Activated CD8-positive, alpha-beta memory T cell treated with anti-CD3 and anti-CD28 coated beads, Interleukin-2, amount 10 ng/mL, durations not matched to agents 7 days and 5 days (primary cell): Measurements from ENCODE around the gene PAK3. TPM values are rescaled to one million over a fixed set of nuclear protein-coding genes. Genes with fewer than 3 reads are reported as not detected.

Source experiments
- ATAC-seq: fragments of 150-1000 bp; cut with Tn5 transposase; one replicate; pipeline ENCODE4 v1.10.0; 2021; ENCODE audit warnings: moderate library complexity
- CTCF ChIA-PET: fragments of 350-600 bp; sonication (Branson Sonifier 250); formaldehyde crosslinking; loops from one replicate; lab custom pipeline; 2021; ENCODE audit warnings: antibody characterized with exemption; lab: Charles Lee
- DNase-seq: peaks from one replicate; pipeline ENCODE4 v3.0.0-alpha.2; 2020
- H3K27ac Mint-ChIP-seq: one replicate; pipeline ENCODE4 v1.8.0; 2021; ENCODE audit warnings: mild to moderate bottlenecking, mixed read lengths
- H3K27me3 Mint-ChIP-seq: one replicate; pipeline ENCODE4 v1.8.0; 2021; ENCODE audit warnings: mixed read lengths
- H3K36me3 Mint-ChIP-seq: one replicate; pipeline ENCODE4 v1.8.0; 2021; ENCODE audit warnings: mild to moderate bottlenecking, mixed read lengths
- H3K4me1 Mint-ChIP-seq: one replicate; pipeline ENCODE4 v1.8.0; 2021; ENCODE audit warnings: mixed read lengths
- H3K4me3 Mint-ChIP-seq: one replicate; pipeline ENCODE4 v1.8.0; 2021; ENCODE audit warnings: mild to moderate bottlenecking, moderate library complexity, mixed read lengths
- H3K9me3 Mint-ChIP-seq: one replicate; pipeline ENCODE4 v1.8.0; 2022; ENCODE audit warnings: low read depth, mixed read lengths
- total RNA-seq, 2 experiments: library from RNA; stranded (reverse); gene quantifications; one replicate each; pipeline ENCODE4 v1.2.3, GENCODE V29; 2021

The PAK3 gene
- total RNA-seq, 2 experiments from 2014 or later: 0.26 to 0.53 TPM

DNA sequence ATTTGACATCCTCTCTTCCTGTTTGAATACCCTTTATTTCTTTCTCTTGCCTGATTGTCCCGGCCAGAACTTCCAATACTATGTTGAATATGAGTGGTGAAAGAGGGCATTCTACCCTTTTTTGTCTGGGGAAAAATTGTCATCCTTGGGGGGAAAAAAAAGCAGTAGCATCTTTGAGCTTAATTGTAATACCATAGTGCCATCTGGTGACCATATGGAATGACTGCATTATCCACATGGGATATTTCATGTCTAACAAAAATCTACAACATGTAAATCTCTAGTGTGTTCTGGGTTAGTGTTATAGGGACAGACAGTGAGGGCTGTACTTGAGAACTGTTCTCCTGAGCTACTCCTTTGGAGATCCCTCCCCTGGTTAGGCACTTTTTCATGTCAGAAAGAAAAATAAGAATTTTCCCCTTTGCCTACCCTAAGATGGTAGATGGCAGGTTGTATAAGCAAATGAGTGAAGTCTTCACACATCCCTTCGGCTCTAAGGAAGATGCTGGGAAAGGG lies 148.3 kb downstream of the PAK3 start:
- Mint-ChIP-seq H3K4me1 (no peaks in the 10 kb centered on the region), H3K4me3 (no peak overlapping the region), H3K27ac (no peak overlapping the region), H3K36me3 (no peaks in the 10 kb centered on the region), H3K9me3 (no peaks in the 10 kb centered on the region), H3K27me3 (peaks cover 2% of the 10 kb centered on the region)
- CTCF ChIA-PET: interaction anchor here (1.0 to 2.4 kb wide), 5 partner anchors 127 to 397 kb away, joined by 3 to 8 read pairs (median 5); no protein-coding TSS in a partner anchor
- no peak for ATAC-seq
- DNase-seq: no peak

- Mint-ChIP-seq H3K27ac (no peak overlapping the region), H3K9me3 (no peaks in the 10 kb centered on the region), H3K36me3 (no peaks in the 10 kb centered on the region), H3K27me3 (no peaks in the 10 kb centered on the region), H3K4me3 (no peak overlapping the region), H3K4me1 (no peaks in the 10 kb centered on the region)
- ATAC-seq (no peak), DNase-seq (no peak)
- CTCF ChIA-PET: no interaction called here
Measured at GRCh38 chrX:111254896-111255693, 159.1 kb downstream of the PAK3 start.

DNA sequence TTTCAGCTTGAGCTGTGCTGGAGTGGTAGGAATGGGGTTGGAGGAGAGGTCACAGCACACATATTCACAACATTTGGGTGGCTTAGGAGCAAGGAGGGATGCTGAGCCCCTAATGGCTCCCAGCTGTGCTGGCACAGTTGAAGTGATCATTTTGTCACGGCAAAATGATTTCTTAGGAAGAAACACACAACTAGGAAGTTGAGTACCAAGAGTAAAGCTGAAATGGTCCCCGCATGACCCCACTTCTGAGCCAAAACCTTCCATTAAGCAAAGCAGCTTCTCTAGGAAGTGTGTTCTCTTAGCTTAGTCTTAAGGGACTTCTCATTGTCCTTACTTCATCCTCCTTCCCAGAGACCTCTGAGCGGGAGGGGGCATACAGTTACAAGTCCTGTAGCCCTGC lies 161.7 kb downstream of the PAK3 start:
- no peaks in the 10 kb centered on the region for H3K27me3 Mint-ChIP-seq
- H3K4me1 Mint-ChIP-seq: no peaks in the 10 kb centered on the region
- no peak overlapping the region for H3K4me3 Mint-ChIP-seq
- H3K27ac Mint-ChIP-seq: no peak overlapping the region
- no peaks in the 10 kb centered on the region for H3K9me3 Mint-ChIP-seq
- H3K36me3 Mint-ChIP-seq: no peaks in the 10 kb centered on the region
- CTCF ChIA-PET: no interaction called here
- ATAC-seq (no peak), DNase-seq (no peak)

DNA sequence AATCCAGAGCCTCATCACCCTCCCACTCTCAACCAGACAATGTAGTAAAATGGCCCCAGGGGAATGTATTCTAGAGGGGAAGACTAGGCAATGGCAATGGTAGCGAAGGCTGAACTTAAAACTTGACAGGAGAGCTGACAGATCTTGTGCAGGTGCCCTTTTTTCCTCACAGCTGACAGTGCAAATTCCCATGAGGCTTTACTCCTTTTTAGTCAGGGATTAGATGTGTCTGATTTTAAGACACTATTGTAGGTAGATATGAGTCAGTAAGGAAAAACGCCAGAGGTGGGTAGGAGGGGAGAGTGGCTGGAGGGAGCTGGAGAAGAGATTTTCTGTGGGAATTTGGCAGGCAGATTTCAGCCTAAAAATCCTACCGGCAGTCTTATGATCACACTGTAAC lies 163.6 kb downstream of the PAK3 start:
- DNase-seq: no peak
- no peaks in the 10 kb centered on the region for H3K27me3 Mint-ChIP-seq
- H3K9me3 Mint-ChIP-seq: no peaks in the 10 kb centered on the region
- H3K4me3 Mint-ChIP-seq: no peak overlapping the region
- H3K4me1 Mint-ChIP-seq: no peaks in the 10 kb centered on the region
- no peaks in the 10 kb centered on the region for H3K36me3 Mint-ChIP-seq
- CTCF ChIA-PET: no interaction called here
- no peak for ATAC-seq
- no peak overlapping the region for H3K27ac Mint-ChIP-seq

GRCh38 chrX:111260451-111260850 lies 164.5 kb downstream of the PAK3 start:
- no peak for ATAC-seq
- Mint-ChIP-seq H3K9me3 (no peaks in the 10 kb centered on the region), H3K27ac (no peak overlapping the region), H3K4me1 (no peaks in the 10 kb centered on the region), H3K4me3 (no peak overlapping the region), H3K36me3 (no peaks in the 10 kb centered on the region), H3K27me3 (no peaks in the 10 kb centered on the region)
- CTCF ChIA-PET: no interaction called here
- no peak for DNase-seq

DNA sequence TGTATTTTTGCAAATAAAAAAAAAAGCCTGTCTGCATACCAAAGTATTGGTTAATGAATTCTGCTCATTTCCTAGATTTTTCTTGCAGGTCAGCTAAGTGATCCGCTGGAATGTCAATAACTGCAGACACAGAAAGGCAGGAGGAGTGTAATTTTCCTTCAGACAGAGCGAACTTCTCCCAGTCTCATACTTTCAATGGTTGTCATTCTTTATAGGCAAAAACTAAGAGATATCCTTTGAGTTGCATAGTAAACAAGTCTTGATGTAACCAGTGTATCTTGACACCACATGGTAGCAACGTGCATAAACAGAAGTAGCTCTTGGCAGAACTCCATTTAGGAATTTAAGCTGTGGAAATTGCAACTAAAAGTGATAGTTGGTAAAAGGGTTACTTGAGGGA lies 166.1 kb downstream of the PAK3 start:
- ATAC-seq (no peak), DNase-seq (no peak)
- CTCF ChIA-PET: no interaction called here
- no peaks in the 10 kb centered on the region for H3K27me3 Mint-ChIP-seq
- H3K4me3 Mint-ChIP-seq: no peak overlapping the region
- no peaks in the 10 kb centered on the region for H3K9me3 Mint-ChIP-seq
- H3K36me3 Mint-ChIP-seq: no peaks in the 10 kb centered on the region
- no peak overlapping the region for H3K27ac Mint-ChIP-seq
- H3K4me1 Mint-ChIP-seq: no peaks in the 10 kb centered on the region

- no peak overlapping the region for H3K4me3 Mint-ChIP-seq
- CTCF ChIA-PET: no interaction called here
- ATAC-seq (no peak), DNase-seq (no peak)
- no peaks in the 10 kb centered on the region for H3K27me3 Mint-ChIP-seq
- no peak overlapping the region for H3K27ac Mint-ChIP-seq
- H3K9me3 Mint-ChIP-seq: no peaks in the 10 kb centered on the region
- no peaks in the 10 kb centered on the region for H3K4me1 Mint-ChIP-seq
- H3K36me3 Mint-ChIP-seq: no peaks in the 10 kb centered on the region
Measured at GRCh38 chrX:111264385-111264784, 168.4 kb downstream of the PAK3 start.

DNA sequence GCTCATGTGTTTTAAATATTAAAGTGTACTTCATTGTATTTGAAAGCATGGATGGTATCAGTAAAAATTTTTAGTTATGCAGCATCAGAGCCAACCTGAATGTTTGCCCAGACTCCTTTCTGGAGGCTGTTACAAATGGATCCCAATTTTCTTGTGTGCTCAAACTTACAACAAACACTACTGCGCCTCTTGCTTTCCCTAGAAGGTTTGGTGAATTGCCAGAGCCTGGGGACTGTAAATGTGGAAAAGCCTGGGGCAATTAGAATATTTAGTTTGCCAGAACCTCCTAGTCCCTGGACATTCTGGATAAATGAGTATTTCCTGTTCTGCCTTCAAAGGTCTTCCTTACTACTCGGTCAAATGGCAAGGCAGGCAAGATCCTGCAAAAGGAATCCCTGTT lies 169.5 kb downstream of the PAK3 start:
- Mint-ChIP-seq H3K36me3 (no peaks in the 10 kb centered on the region), H3K27ac (no peak overlapping the region), H3K4me3 (no peak overlapping the region), H3K4me1 (no peaks in the 10 kb centered on the region), H3K27me3 (no peaks in the 10 kb centered on the region), H3K9me3 (no peaks in the 10 kb centered on the region)
- ATAC-seq (no peak), DNase-seq (no peak)
- CTCF ChIA-PET: no interaction called here

GRCh38 chrX:111268506-111268905 lies 172.5 kb downstream of the PAK3 start:
- H3K4me3 Mint-ChIP-seq: no peak overlapping the region
- no peaks in the 10 kb centered on the region for H3K36me3 Mint-ChIP-seq
- no peaks in the 10 kb centered on the region for H3K9me3 Mint-ChIP-seq
- CTCF ChIA-PET: no interaction called here
- H3K27ac Mint-ChIP-seq: no peak overlapping the region
- H3K27me3 Mint-ChIP-seq: no peaks in the 10 kb centered on the region
- no peaks in the 10 kb centered on the region for H3K4me1 Mint-ChIP-seq
- no peak for DNase-seq
- ATAC-seq: no peak

- H3K36me3 Mint-ChIP-seq: no peaks in the 10 kb centered on the region
- H3K27me3 Mint-ChIP-seq: peaks cover 2% of the 10 kb centered on the region
- no peaks in the 10 kb centered on the region for H3K4me1 Mint-ChIP-seq
- no peaks in the 10 kb centered on the region for H3K9me3 Mint-ChIP-seq
- H3K4me3 Mint-ChIP-seq: no peak within 1 kb of the TSS
- no peak within 1 kb of the TSS for H3K27ac Mint-ChIP-seq
- ATAC-seq (no peak), DNase-seq (no peak)
- CTCF ChIA-PET: no interaction called here
Measured at GRCh38 chrX:111270339-111270738, 174.3 kb downstream of the PAK3 start, which contains the start of gene CAPN6. TSS of gene CAPN6 (minus strand) at chrX:111270483. CDS start at chrX:111263936, 6,547 bp downstream.

Other genes starting within 250 kb of the PAK3 start
- gene CAPN6, start 174.3 kb downstream of the PAK3 start, total RNA-seq: not detected